ENCODE results near the gene CNOT8. TPM values are rescaled to one million over a fixed set of nuclear protein-coding genes. Genes with fewer than 3 reads are reported as not detected.

The CNOT8 gene
- total RNA-seq, 2 donors from 2014 or later = 44.6 to 48.8 TPM

GRCh38 chr5:154817815-154818214, 40.6 kb upstream of the CNOT8 start:
- Mint-ChIP-seq H3K27ac (no peak overlapping the region), H3K36me3 (ENCODE audit: low read depth) (peaks cover 62% of the 10 kb centered on the region), H3K9me3 (no peaks in the 10 kb centered on the region), H3K4me1 (peaks cover 34% of the 10 kb centered on the region), H3K4me3 (no peak overlapping the region), H3K27me3 (ENCODE audit: insufficient read depth) (no peaks in the 10 kb centered on the region)
- TF ChIP-seq, protein P1, sequence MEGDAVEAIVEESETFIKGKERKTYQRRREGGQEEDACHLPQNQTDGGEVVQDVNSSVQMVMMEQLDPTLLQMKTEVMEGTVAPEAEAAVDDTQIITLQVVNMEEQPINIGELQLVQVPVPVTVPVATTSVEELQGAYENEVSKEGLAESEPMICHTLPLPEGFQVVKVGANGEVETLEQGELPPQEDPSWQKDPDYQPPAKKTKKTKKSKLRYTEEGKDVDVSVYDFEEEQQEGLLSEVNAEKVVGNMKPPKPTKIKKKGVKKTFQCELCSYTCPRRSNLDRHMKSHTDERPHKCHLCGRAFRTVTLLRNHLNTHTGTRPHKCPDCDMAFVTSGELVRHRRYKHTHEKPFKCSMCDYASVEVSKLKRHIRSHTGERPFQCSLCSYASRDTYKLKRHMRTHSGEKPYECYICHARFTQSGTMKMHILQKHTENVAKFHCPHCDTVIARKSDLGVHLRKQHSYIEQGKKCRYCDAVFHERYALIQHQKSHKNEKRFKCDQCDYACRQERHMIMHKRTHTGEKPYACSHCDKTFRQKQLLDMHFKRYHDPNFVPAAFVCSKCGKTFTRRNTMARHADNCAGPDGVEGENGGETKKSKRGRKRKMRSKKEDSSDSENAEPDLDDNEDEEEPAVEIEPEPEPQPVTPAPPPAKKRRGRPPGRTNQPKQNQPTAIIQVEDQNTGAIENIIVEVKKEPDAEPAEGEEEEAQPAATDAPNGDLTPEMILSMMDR (conservative IDR thresholded peaks at IDR 0.05) = no peak
- no peak overlapping the region for H3K4me3 ChIP-seq (ENCODE audit: low read length)
- H3K4me1 ChIP-seq (ENCODE audit: control insufficient read depth, insufficient read depth, low read length) = peaks cover 19% of the 10 kb centered on the region
- peaks cover 72% of the 10 kb centered on the region for H3K36me3 ChIP-seq (ENCODE audit: control insufficient read depth, insufficient read depth, low read length)
- no peak for DNase-seq
- no peak overlapping the region for H3K27ac ChIP-seq (ENCODE audit: low read depth, low read length)
- H3K27me3 ChIP-seq (ENCODE audit: control insufficient read depth, insufficient read depth, low read length, poor library complexity, severe bottlenecking) = no peaks in the 10 kb centered on the region
- H3K9me3 ChIP-seq (ENCODE audit: control insufficient read depth, low read length) = no peaks in the 10 kb centered on the region
- WGBS, 2 experiments (ENCODE audit: insufficient coverage in 1 of 2, insufficient read length in 1 of 2) = 98 to 100% methylated on average over 1 to 6 of the region's 6 CpGs
- no peak overlapping the region for H3K9ac ChIP-seq (ENCODE audit: extremely low read depth, low read length, poor library complexity, severe bottlenecking)

DNA sequence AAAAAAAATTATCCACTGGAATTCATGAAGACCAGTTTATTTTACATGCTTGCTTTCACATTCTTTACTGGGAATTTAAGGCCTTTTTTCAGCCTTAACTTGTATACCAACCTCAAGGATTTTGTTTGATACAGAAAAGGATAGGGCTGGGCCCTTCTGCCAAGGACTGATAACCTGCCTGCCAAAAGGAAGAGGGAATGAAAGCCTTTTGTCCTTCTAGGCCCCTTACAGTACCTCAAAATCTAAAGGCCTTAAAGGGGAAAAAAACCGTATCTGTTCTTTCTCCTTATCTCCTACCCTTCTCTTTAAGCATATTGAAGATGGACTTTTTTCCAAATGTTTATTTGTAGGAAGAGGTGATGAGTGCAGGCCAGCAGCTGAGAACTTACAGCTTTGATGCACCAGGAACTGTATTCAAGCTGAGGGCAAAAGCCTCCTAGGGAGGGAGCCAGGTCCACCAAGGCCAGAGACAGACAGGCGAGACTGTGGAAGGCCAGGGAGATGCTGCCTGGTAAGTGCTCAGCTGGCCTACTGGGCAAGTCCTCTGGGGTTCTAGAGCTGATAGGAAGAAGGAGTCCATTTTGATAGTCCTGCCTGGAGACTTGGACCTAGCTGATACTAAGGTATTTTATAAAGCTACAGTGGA, 39.8 kb upstream of the CNOT8 start:
- 80 to 98% methylated on average over 1 of the region's 2 CpGs for WGBS, 2 experiments (ENCODE audit: insufficient coverage in 1 of 2, insufficient read length in 1 of 2)
- H3K9ac ChIP-seq (ENCODE audit: extremely low read depth, low read length, poor library complexity, severe bottlenecking) = no peak overlapping the region
- TF ChIP-seq, protein P1 (conservative IDR thresholded peaks at IDR 0.05) = no peak
- Mint-ChIP-seq H3K4me3 (no peak overlapping the region), H3K4me1 (peaks cover 34% of the 10 kb centered on the region), H3K36me3 (ENCODE audit: low read depth) (peaks cover 60% of the 10 kb centered on the region), H3K27ac (no peak overlapping the region), H3K9me3 (no peaks in the 10 kb centered on the region), H3K27me3 (ENCODE audit: insufficient read depth) (no peaks in the 10 kb centered on the region)
- H3K4me3 ChIP-seq (ENCODE audit: low read length) = no peak overlapping the region
- no peak overlapping the region for H3K27ac ChIP-seq (ENCODE audit: low read depth, low read length)
- H3K4me1 ChIP-seq (ENCODE audit: control insufficient read depth, insufficient read depth, low read length) = peaks cover 19% of the 10 kb centered on the region
- peaks cover 70% of the 10 kb centered on the region for H3K36me3 ChIP-seq (ENCODE audit: control insufficient read depth, insufficient read depth, low read length)
- H3K27me3 ChIP-seq (ENCODE audit: control insufficient read depth, insufficient read depth, low read length, poor library complexity, severe bottlenecking) = no peaks in the 10 kb centered on the region
- DNase-seq = no peak
- H3K9me3 ChIP-seq (ENCODE audit: control insufficient read depth, low read length) = no peaks in the 10 kb centered on the region

DNA sequence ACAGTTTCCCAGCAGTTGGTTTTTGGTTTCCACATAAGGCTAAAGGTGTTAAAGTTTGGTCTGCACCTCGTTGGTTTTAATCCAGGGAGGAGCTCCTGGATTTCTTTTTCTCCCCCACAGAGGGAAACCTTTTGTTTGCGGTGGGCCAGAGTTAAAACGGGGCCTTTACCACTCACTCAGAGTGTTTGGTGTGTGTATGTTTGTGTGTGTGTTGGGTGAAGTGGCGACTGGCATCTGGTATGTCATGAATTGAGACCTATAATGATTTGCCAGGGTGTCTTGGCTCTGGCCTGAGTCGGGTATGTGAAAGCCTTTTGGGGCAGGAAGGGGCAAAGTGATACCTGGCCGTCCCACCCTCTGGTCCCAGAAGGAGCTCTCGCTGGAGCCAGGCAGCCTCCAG, 38.9 kb upstream of the CNOT8 start:
- H3K27me3 Mint-ChIP-seq (ENCODE audit: insufficient read depth) = no peaks in the 10 kb centered on the region
- DNase-seq = no peak
- WGBS, 2 experiments (ENCODE audit: insufficient coverage in 1 of 2, insufficient read length in 1 of 2) = 90 to 95% methylated on average over 3 to 7 of the region's 7 CpGs
- H3K4me3 Mint-ChIP-seq = no peak overlapping the region
- H3K4me1 Mint-ChIP-seq = peaks cover 34% of the 10 kb centered on the region
- H3K27ac ChIP-seq (ENCODE audit: low read depth, low read length) = no peak overlapping the region
- H3K36me3 ChIP-seq (ENCODE audit: control insufficient read depth, insufficient read depth, low read length) = peaks cover 71% of the 10 kb centered on the region
- no peaks in the 10 kb centered on the region for H3K9me3 Mint-ChIP-seq
- no peak overlapping the region for H3K4me3 ChIP-seq (ENCODE audit: low read length)
- no peak overlapping the region for H3K9ac ChIP-seq (ENCODE audit: extremely low read depth, low read length, poor library complexity, severe bottlenecking)
- H3K27me3 ChIP-seq (ENCODE audit: control insufficient read depth, insufficient read depth, low read length, poor library complexity, severe bottlenecking) = no peaks in the 10 kb centered on the region
- peak overlapping the region; percentile 59 for H3K27ac Mint-ChIP-seq
- TF ChIP-seq, protein P1 (conservative IDR thresholded peaks at IDR 0.05) = no peak
- H3K9me3 ChIP-seq (ENCODE audit: control insufficient read depth, low read length) = no peaks in the 10 kb centered on the region
- peaks cover 57% of the 10 kb centered on the region for H3K36me3 Mint-ChIP-seq (ENCODE audit: low read depth)
- peaks cover 19% of the 10 kb centered on the region for H3K4me1 ChIP-seq (ENCODE audit: control insufficient read depth, insufficient read depth, low read length)

Data from endodermal cell (in vitro differentiated cells).